Caco-2 (cell line): ENCODE measurements around the gene NPB. TPM values are rescaled to one million over a fixed set of nuclear protein-coding genes. Genes with fewer than 3 reads are reported as not detected.

ENCODE experiments used
- BruUV-seq: library from RNA; stranded (reverse); fragments of 400-500 nt; replicated peaks from 2 replicates; lab custom pipeline; 2021; lab: Mats Ljungman, UMichigan
- CTCF ChIA-PET: fragments of 300-600 bp; sonication (Branson Sonifier 250); formaldehyde crosslinking; loops from one replicate; lab custom pipeline; 2022; ENCODE audit warnings: antibody characterized with exemption; lab: Charles Lee
- POLR2A ChIA-PET: fragments of 300-600 bp; sonication (Branson Sonifier 250); formaldehyde crosslinking; loops from one replicate; lab custom pipeline; 2022; ENCODE audit warnings: antibody characterized with exemption; lab: Charles Lee
- DNase-seq, 2 experiments: peaks; one replicate each; pipeline versions ENCODE4 v3.0.0 to v3.0.0-alpha.2; 2020 to 2022
- H3K27me3 ChIP-seq: replicated peaks from 2 replicates; pipeline ENCODE4 v1.6.0; 2011; ENCODE audit warnings: low read length; ENCODE audit not compliant: control insufficient read depth, insufficient read depth
- H3K36me3 ChIP-seq: 2 replicates; pipeline ENCODE4 v1.5.1; 2011; ENCODE audit warnings: low read length; ENCODE audit not compliant: control insufficient read depth, insufficient read depth
- H3K4me1 ChIP-seq: fragments of 250-450 bp; sonication (Bioruptor Pico); 2 replicates; pipeline ENCODE4 v1.5.1; 2020; ENCODE audit warnings: mild to moderate bottlenecking
- H3K4me3 ChIP-seq: 2 replicates; pipeline ENCODE4 v1.5.1; 2011; ENCODE audit warnings: low read depth, mild to moderate bottlenecking, control low read depth, low read length
- H3K9me3 ChIP-seq: fragments of 250-450 bp; sonication (Bioruptor Pico); 2 replicates; pipeline ENCODE4 v1.5.1; 2020; ENCODE audit warnings: mild to moderate bottlenecking, moderate library complexity
- H3K27ac Mint-ChIP-seq: one replicate; pipeline ENCODE4 v1.8.0; 2022; ENCODE audit warnings: mixed read lengths; ENCODE audit not compliant: unreplicated experiment
- H3K27me3 Mint-ChIP-seq: one replicate; pipeline ENCODE4 v1.8.0; 2022; ENCODE audit warnings: mixed read lengths; ENCODE audit not compliant: insufficient read depth, unreplicated experiment
- H3K36me3 Mint-ChIP-seq: one replicate; pipeline ENCODE4 v1.8.0; 2022; ENCODE audit warnings: mild to moderate bottlenecking, mixed read lengths; ENCODE audit not compliant: insufficient read depth, unreplicated experiment
- H3K4me1 Mint-ChIP-seq: one replicate; pipeline ENCODE4 v1.8.0; 2022; ENCODE audit warnings: low read depth, mixed read lengths; ENCODE audit not compliant: unreplicated experiment
- H3K4me3 Mint-ChIP-seq: one replicate; pipeline ENCODE4 v1.8.0; 2022; ENCODE audit warnings: mild to moderate bottlenecking, moderate library complexity, mixed read lengths; ENCODE audit not compliant: unreplicated experiment
- H3K9me3 Mint-ChIP-seq: one replicate; pipeline ENCODE4 v1.8.0; 2022; ENCODE audit warnings: mixed read lengths; ENCODE audit not compliant: unreplicated experiment
- intact Hi-C: fragments of 100-400 bp; cut with micrococcal nuclease; formaldehyde crosslinking; loops from one replicate; pipeline ENCODE4 v1.10.0; 2022; ENCODE audit not compliant: unreplicated experiment
- total RNA-seq: library from RNA; stranded (reverse); gene quantifications from 2 replicates; pipeline ENCODE4 v1.2.3, GENCODE V29; 2022
- TF ChIP-seq, protein P1 (sequence below), 2 experiments: fragments of 200-600 bp in 1 of 2; IDR thresholded peaks; 1 replicate in 1 of 2; 2 replicates in 1 of 2; pipeline versions ENCODE4 v1.5.1 to v1.8.0; 2011 to 2022; ENCODE audit warnings: antibody characterized with exemption in 1 of 2, control low read depth in 1 of 2, inconsistent platforms in 1 of 2, low read depth in 1 of 2, low read length in 1 of 2, mild to moderate bottlenecking in 1 of 2, moderate library complexity in 1 of 2; ENCODE audit not compliant: insufficient read depth in 1 of 2, severe bottlenecking in 1 of 2, unreplicated experiment in 1 of 2

The NPB gene
- total RNA-seq, 1 experiment from 2014 or later, result 0.68 TPM

GRCh38 chr17:81920612-81921536 lies 18.8 kb downstream of the NPB start:
- no peaks in the 10 kb centered on the region for H3K9me3 Mint-ChIP-seq
- intact Hi-C loops, result no loop called here
- no peak overlapping the region for H3K27ac Mint-ChIP-seq
- no TSS peak for BruUV-seq
- Histone ChIP-seq H3K9me3 (no peaks in the 10 kb centered on the region), H3K36me3 (peaks cover 6% of the 10 kb centered on the region), H3K4me1 (peaks cover 19% of the 10 kb centered on the region), H3K27me3 (no peaks in the 10 kb centered on the region), H3K4me3 (no peak overlapping the region)
- H3K4me3 Mint-ChIP-seq, result no peak overlapping the region
- TF ChIP-seq, protein P1, sequence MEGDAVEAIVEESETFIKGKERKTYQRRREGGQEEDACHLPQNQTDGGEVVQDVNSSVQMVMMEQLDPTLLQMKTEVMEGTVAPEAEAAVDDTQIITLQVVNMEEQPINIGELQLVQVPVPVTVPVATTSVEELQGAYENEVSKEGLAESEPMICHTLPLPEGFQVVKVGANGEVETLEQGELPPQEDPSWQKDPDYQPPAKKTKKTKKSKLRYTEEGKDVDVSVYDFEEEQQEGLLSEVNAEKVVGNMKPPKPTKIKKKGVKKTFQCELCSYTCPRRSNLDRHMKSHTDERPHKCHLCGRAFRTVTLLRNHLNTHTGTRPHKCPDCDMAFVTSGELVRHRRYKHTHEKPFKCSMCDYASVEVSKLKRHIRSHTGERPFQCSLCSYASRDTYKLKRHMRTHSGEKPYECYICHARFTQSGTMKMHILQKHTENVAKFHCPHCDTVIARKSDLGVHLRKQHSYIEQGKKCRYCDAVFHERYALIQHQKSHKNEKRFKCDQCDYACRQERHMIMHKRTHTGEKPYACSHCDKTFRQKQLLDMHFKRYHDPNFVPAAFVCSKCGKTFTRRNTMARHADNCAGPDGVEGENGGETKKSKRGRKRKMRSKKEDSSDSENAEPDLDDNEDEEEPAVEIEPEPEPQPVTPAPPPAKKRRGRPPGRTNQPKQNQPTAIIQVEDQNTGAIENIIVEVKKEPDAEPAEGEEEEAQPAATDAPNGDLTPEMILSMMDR (IDR thresholded peaks at IDR 0.05; ENCODE audit: insufficient read depth in 1 of 2, low read depth in 1 of 2, low read length in 1 of 2, severe bottlenecking in 1 of 2, unreplicated experiment in 1 of 2), result no peak
- no peak for DNase-seq
- H3K27me3 Mint-ChIP-seq, result no peaks in the 10 kb centered on the region
- ChIA-PET POLR2A (no interaction called here), CTCF (interaction anchor here (0.5 kb wide), 1 partner anchor 29 kb away, joined by 3 read pairs; no protein-coding TSS in a partner anchor)
- H3K4me1 Mint-ChIP-seq, result peaks cover 32% of the 10 kb centered on the region
- peaks cover 70% of the 10 kb centered on the region for H3K36me3 Mint-ChIP-seq

GRCh38 chr17:81921537-81921862 lies 19.5 kb downstream of the NPB start:
- ChIA-PET CTCF (interaction anchor here (0.5 kb wide), 1 partner anchor 29 kb away, joined by 3 read pairs; no protein-coding TSS in a partner anchor), POLR2A (no interaction called here)
- H3K4me3 Mint-ChIP-seq, result no peak overlapping the region
- no peaks in the 10 kb centered on the region for H3K9me3 Mint-ChIP-seq
- TF ChIP-seq, protein P1 (IDR thresholded peaks at IDR 0.05; ENCODE audit: insufficient read depth in 1 of 2, low read depth in 1 of 2, low read length in 1 of 2, severe bottlenecking in 1 of 2, unreplicated experiment in 1 of 2), result no peak
- Histone ChIP-seq H3K27me3 (no peaks in the 10 kb centered on the region), H3K4me1 (peaks cover 19% of the 10 kb centered on the region), H3K4me3 (no peak overlapping the region), H3K9me3 (no peaks in the 10 kb centered on the region), H3K36me3 (peaks cover 6% of the 10 kb centered on the region)
- intact Hi-C loops, result no loop called here
- H3K27me3 Mint-ChIP-seq, result no peaks in the 10 kb centered on the region
- BruUV-seq, result no TSS peak
- peaks cover 32% of the 10 kb centered on the region for H3K4me1 Mint-ChIP-seq
- H3K27ac Mint-ChIP-seq, result no peak overlapping the region
- H3K36me3 Mint-ChIP-seq, result peaks cover 69% of the 10 kb centered on the region
- DNase-seq, result no peak

- Histone ChIP-seq H3K36me3 (peaks cover 6% of the 10 kb centered on the region), H3K9me3 (no peaks in the 10 kb centered on the region), H3K27me3 (no peaks in the 10 kb centered on the region), H3K4me3 (no peak overlapping the region), H3K4me1 (peaks cover 14% of the 10 kb centered on the region)
- intact Hi-C loops, result no loop called here
- POLR2A ChIA-PET, result no interaction called here
- CTCF ChIA-PET, result no interaction called here
- Mint-ChIP-seq H3K36me3 (peaks cover 67% of the 10 kb centered on the region), H3K27ac (peak overlapping the region; percentile 25), H3K27me3 (no peaks in the 10 kb centered on the region), H3K9me3 (no peaks in the 10 kb centered on the region), H3K4me1 (peaks cover 27% of the 10 kb centered on the region), H3K4me3 (no peak overlapping the region)
- no peak for DNase-seq
- TF ChIP-seq, protein P1 (IDR thresholded peaks at IDR 0.05; ENCODE audit: insufficient read depth in 1 of 2, low read depth in 1 of 2, low read length in 1 of 2, severe bottlenecking in 1 of 2, unreplicated experiment in 1 of 2), result no peak
- no TSS peak for BruUV-seq
Observed at GRCh38 chr17:81921996-81922565, 20.0 kb downstream of the NPB start.
